HG03025 (cell line): Measurements from ENCODE around the gene SFXN3.

Experiments
- ATAC-seq: cut with Tn5 transposase; IDR thresholded peaks from one replicate; pipeline ENCODE4 v1.9.1; 2021; ENCODE audit warnings: mild to moderate bottlenecking, moderate library complexity; ENCODE audit not compliant: unreplicated experiment, low FRiP score

The SFXN3 gene

GRCh38 chr10:101054351-101054750 is 23.3 kb downstream of the SFXN3 start:
- ATAC-seq = no peak

GRCh38 chr10:101054876-101055275 is 23.8 kb downstream of the SFXN3 start:
- no peak for ATAC-seq

GRCh38 chr10:101055411-101055810 is 24.4 kb downstream of the SFXN3 start:
- no peak for ATAC-seq

- ATAC-seq = no peak
Measured at GRCh38 chr10:101056365-101057151, 25.5 kb downstream of the SFXN3 start.

- peak; percentile 54 for ATAC-seq
Measured at GRCh38 chr10:101060036-101060950, 29.3 kb downstream of the SFXN3 start.

- ATAC-seq = peak; percentile 42
Measured at GRCh38 chr10:101060951-101061623, 30.1 kb downstream of the SFXN3 start.

- ATAC-seq = no peak
Measured at GRCh38 chr10:101061624-101062231, 30.7 kb downstream of the SFXN3 start, which contains the start of gene KAZALD1. KAZALD1 (plus strand) TSS chr10:101061989; CDS start chr10:101062593, 604 bp downstream.

GRCh38 chr10:101062232-101063049 is 31.4 kb downstream of the SFXN3 start:
- ATAC-seq = no peak

GRCh38 chr10:101063050-101063525 is 32.1 kb downstream of the SFXN3 start:
- ATAC-seq = no peak

- ATAC-seq = no peak
Measured at GRCh38 chr10:101063548-101064414, 32.7 kb downstream of the SFXN3 start.

GRCh38 chr10:101064415-101065030 is 33.5 kb downstream of the SFXN3 start:
- ATAC-seq = no peak

GRCh38 chr10:101065481-101066145 is 34.6 kb downstream of the SFXN3 start:
- no peak for ATAC-seq

GRCh38 chr10:101066146-101066895 is 35.3 kb downstream of the SFXN3 start:
- no peak for ATAC-seq

- ATAC-seq = no peak
Measured at GRCh38 chr10:101066896-101067355, 35.9 kb downstream of the SFXN3 start.

GRCh38 chr10:101067356-101068083 is 36.5 kb downstream of the SFXN3 start:
- no peak for ATAC-seq

GRCh38 chr10:101069441-101069840 is 38.4 kb downstream of the SFXN3 start:
- ATAC-seq = no peak
